HepG2 (cell line): ENCODE measurements around the gene NRDE2. TPM values are rescaled to one million over a fixed set of nuclear protein-coding genes. Genes with fewer than 3 reads are reported as not detected.

ENCODE experiments used
- BCL3 ChIP-seq: sonication (generic); formaldehyde crosslinking; IDR thresholded peaks from 2 replicates; pipeline ENCODE4 v1.5.1; 2020; ENCODE audit warnings: mild to moderate bottlenecking, missing genetic modification reagents, moderate library complexity
- DPF2 ChIP-seq: sonication (generic); formaldehyde crosslinking; IDR thresholded peaks from 2 replicates; pipeline ENCODE4 v1.4.0; 2020; ENCODE audit warnings: mild to moderate bottlenecking, low read depth, missing genetic modification reagents, borderline replicate concordance
- EEA1 ChIP-seq: sonication (generic); formaldehyde crosslinking; IDR thresholded peaks from 2 replicates; pipeline ENCODE4 v1.5.1; 2020; ENCODE audit warnings: mild to moderate bottlenecking, missing genetic modification reagents, borderline replicate concordance
- FOXA3 ChIP-seq: IDR thresholded peaks from 2 replicates; pipeline ENCODE4 v1.6.1; 2016; ENCODE audit warnings: missing genetic modification reagents, missing compliant biosample characterization
- GFI1 ChIP-seq: sonication (generic); formaldehyde crosslinking; IDR thresholded peaks from 2 replicates; pipeline ENCODE4 v1.5.0; 2020; ENCODE audit warnings: missing genetic modification reagents, mild to moderate bottlenecking, borderline replicate concordance
- GMEB1 ChIP-seq: sonication (generic); formaldehyde crosslinking; IDR thresholded peaks from 2 replicates; pipeline ENCODE4 v1.5.1; 2020; ENCODE audit warnings: missing genetic modification reagents, mild to moderate bottlenecking, borderline replicate concordance
- HNRNPLL ChIP-seq: fragments of 200-400 bp; formaldehyde crosslinking; IDR thresholded peaks from 2 replicates; pipeline ENCODE4 v1.6.1; 2017; ENCODE audit warnings: mild to moderate bottlenecking, low read depth, low read length; ENCODE audit not compliant: poor library complexity, severe bottlenecking
- NFE2L1 ChIP-seq: sonication (generic); formaldehyde crosslinking; IDR thresholded peaks from 2 replicates; pipeline ENCODE4 v1.4.0; 2020; ENCODE audit warnings: missing genetic modification reagents, mild to moderate bottlenecking, borderline replicate concordance
- NFKB2 ChIP-seq: sonication (generic); formaldehyde crosslinking; IDR thresholded peaks from 2 replicates; pipeline ENCODE4 v1.4.0; 2020; ENCODE audit warnings: missing genetic modification reagents, borderline replicate concordance
- PHF21A ChIP-seq: sonication (generic); formaldehyde crosslinking; IDR thresholded peaks from 2 replicates; pipeline ENCODE4 v1.5.0; 2020; ENCODE audit warnings: mild to moderate bottlenecking, missing genetic modification reagents
- RAD21 ChIP-seq: fragments of 450-650 bp; formaldehyde crosslinking; IDR thresholded peaks from 2 replicates; pipeline ENCODE4 v1.5.0; 2020; ENCODE audit warnings: mild to moderate bottlenecking
- REST ChIP-seq, 2 experiments: IDR thresholded peaks; 2 replicates each; pipeline ENCODE4 v1.6.1; 2011 to 2012; ENCODE audit warnings: low read length in 2 of 2, borderline replicate concordance in 1 of 2, low read depth in 1 of 2, mild to moderate bottlenecking in 1 of 2, moderate library complexity in 1 of 2
- RNF2 ChIP-seq: fragments of 450-650 bp; conservative IDR thresholded peaks from 2 replicates; pipeline ENCODE4 v1.6.1; 2016; ENCODE audit warnings: low read depth
- SP4 ChIP-seq: sonication (generic); formaldehyde crosslinking; IDR thresholded peaks from 2 replicates; pipeline ENCODE4 v1.8.1; 2023; ENCODE audit warnings: mild to moderate bottlenecking, missing genetic modification reagents
- SRSF1 ChIP-seq: fragments of 200-400 bp; formaldehyde crosslinking; optimal IDR thresholded peaks from 2 replicates; pipeline ENCODE3; 2017; ENCODE audit warnings: mild to moderate bottlenecking, low read depth, low read length, moderate library complexity
- SSRP1 ChIP-seq: IDR thresholded peaks from 2 replicates; pipeline ENCODE4 v1.6.1; 2016; ENCODE audit warnings: control low read depth
- ZKSCAN8 ChIP-seq: IDR thresholded peaks from 2 replicates; pipeline ENCODE4 v1.6.1; 2016; ENCODE audit warnings: borderline replicate concordance, missing genetic modification reagents, missing compliant biosample characterization
- ZMYM2 ChIP-seq: sonication (generic); formaldehyde crosslinking; IDR thresholded peaks from 2 replicates; pipeline ENCODE4 v1.8.0; 2022; ENCODE audit warnings: mild to moderate bottlenecking, missing genetic modification reagents
- ZNF124 ChIP-seq: sonication (generic); formaldehyde crosslinking; IDR thresholded peaks from 2 replicates; pipeline ENCODE4 v1.4.0; 2020; ENCODE audit warnings: missing genetic modification reagents
- ZNF567 ChIP-seq: sonication (generic); formaldehyde crosslinking; IDR thresholded peaks from 2 replicates; pipeline ENCODE4 v1.8.1; 2023; ENCODE audit warnings: mild to moderate bottlenecking, missing genetic modification reagents, borderline replicate concordance
- ZNF644 ChIP-seq: IDR thresholded peaks from 2 replicates; pipeline ENCODE4 v1.6.1; 2016; ENCODE audit warnings: low read depth
- polyA plus RNA-seq, 8 experiments: library from polyadenylated mRNA; depleted of rRNA in 3 of 8; stranded (reverse) in 7 of 8; unstranded in 1 of 8; fragments of >200 nt; fragmentation: Illumina TruSeq in 4 of 8; extraction: Trizol in 4 of 8; gene quantifications; 2 replicates each; pipeline versions ENCODE4 v1.2.1 to v1.2.3, GENCODE V29; 2011 to 2016; ENCODE audit warnings: low read depth in 4 of 8, missing spikeins in 1 of 8, mixed read lengths in 1 of 8; ENCODE audit not compliant: insufficient read depth in 1 of 8
- total RNA-seq, 5 experiments: library from RNA; depleted of rRNA; stranded (reverse); fragments of >200 nt; fragmentation: Illumina TruSeq; extraction: Trizol; gene quantifications; 2 replicates each; pipeline ENCODE4 v1.2.3, GENCODE V29; 2016; ENCODE audit warnings: low read depth in 1 of 5

The NRDE2 gene
- total and polyA plus RNA-seq, 2 of the 13 experiments (the other 11 are each of a cell fraction or from before 2014, with no cell fraction given) = 5.6 to 12.5 TPM

GRCh38 chr14:90256354-90257131 lies 75.2 kb downstream of the NRDE2 start, which contains the start of gene PSMC1 (continued):
- TF ChIP-seq ZMYM2 (CRISPR knock-in tag) = no peak
- peak; percentile 50; the same call in 1 of the 2 replicates for TF ChIP-seq SP4 (CRISPR knock-in tag)
- TF ChIP-seq GMEB1 (CRISPR knock-in tag) = peak; percentile 67; the same call in 1 of the 2 replicates
- peak; percentile 27; the same call in 1 of the 2 replicates for TF ChIP-seq GFI1 (CRISPR knock-in tag)
- no peak for TF ChIP-seq PHF21A (CRISPR knock-in tag)
- TF ChIP-seq BCL3 (CRISPR knock-in tag) = peak; percentile 59; the same call in 1 of the 2 replicates
- peak; percentile 81; the same call in 1 of the 2 replicates for TF ChIP-seq EEA1 (CRISPR knock-in tag)
- TF ChIP-seq NFE2L1 (CRISPR knock-in tag) = peak; percentile 99
- TF ChIP-seq RAD21 (CRISPR knock-in tag) = 0 out of 2 replicates have a peak, but pooled peaks have one; percentile 16
- TF ChIP-seq SSRP1 (CRISPR knock-in tag) = peak; percentile 43; the same call in 1 of the 2 replicates
- peak; percentile 48; the same call in 1 of the 2 replicates for TF ChIP-seq FOXA3 (CRISPR knock-in tag)
- no peak for TF ChIP-seq DPF2 (CRISPR knock-in tag)
- peak in 1 of 2 experiments; percentile 33; a peak in 1 of 4 replicates for TF ChIP-seq REST (IDR thresholded peaks at IDR 0.05; ENCODE audit: borderline replicate concordance in 1 of 2, low read depth in 1 of 2, low read length in 2 of 2)
- TF ChIP-seq ZNF124 = peak; percentile 77
- TF ChIP-seq SRSF1 = peak; percentile 52
- TF ChIP-seq HNRNPLL = peak; percentile 60
- TF ChIP-seq RNF2 = 0 out of 2 replicates have a peak, but pooled peaks have one; percentile 29
- 0 out of 2 replicates have a peak, but pooled peaks have one; percentile 68 for TF ChIP-seq ZNF567 (CRISPR knock-in tag)
- peak; percentile 89 for TF ChIP-seq ZNF644
- TF ChIP-seq NFKB2 (CRISPR knock-in tag) = peak; percentile 63; the same call in 1 of the 2 replicates
- TF ChIP-seq ZKSCAN8 = peak; percentile 36; the same call in 1 of the 2 replicates
